ENCODE results near the gene HOXC5.

Gene HOXC5

GRCh38 chr12:53999559-54000115, 33.2 kb upstream of the HOXC5 start:
- CTCF ChIA-PET: interaction anchor here (0.8 to 1.6 kb wide), 2 partner anchors 208 to 215 kb away, joined by 3 to 5 read pairs; no protein-coding TSS in a partner anchor
- H3K27me3 Mint-ChIP-seq: peaks cover 100% of the 10 kb centered on the region
- peak overlapping the region; percentile 74 for H3K27ac Mint-ChIP-seq
- DNase-seq: no peak
- H3K36me3 Mint-ChIP-seq: no peaks in the 10 kb centered on the region
- H3K4me1 Mint-ChIP-seq: peaks cover 20% of the 10 kb centered on the region
- H3K4me3 Mint-ChIP-seq: no peak overlapping the region
- H3K9me3 Mint-ChIP-seq: no peaks in the 10 kb centered on the region

GRCh38 chr12:54000116-54001114, 32.4 kb upstream of the HOXC5 start, which contains the start of gene HOXC9:
TSS of gene HOXC9 (plus strand) at chr12:54000161. CDS start at chr12:54000189, 28 bp downstream.
- Mint-ChIP-seq H3K27me3 (peaks cover 100% of the 10 kb centered on the region), H3K4me3 (peak within 1 kb of the TSS; percentile 37), H3K4me1 (peaks cover 13% of the 10 kb centered on the region), H3K36me3 (no peaks in the 10 kb centered on the region), H3K27ac (peak within 1 kb of the TSS; percentile 74), H3K9me3 (no peaks in the 10 kb centered on the region)
- no peak for DNase-seq
- CTCF ChIA-PET: interaction anchor here (0.8 to 1.6 kb wide), 2 partner anchors 35 to 214 kb away, joined by 3 to 5 read pairs; no protein-coding TSS in a partner anchor

- H3K27ac Mint-ChIP-seq: peak overlapping the region; percentile 3
- peaks cover 3% of the 10 kb centered on the region for H3K36me3 Mint-ChIP-seq
- CTCF ChIA-PET: interaction anchor here (0.7 to 1.6 kb wide), 4 partner anchors 31 to 213 kb away, joined by 3 to 5 read pairs (median 3); partner anchors contain the start of gene HOXC5
- DNase-seq: no peak
- no peak overlapping the region for H3K4me3 Mint-ChIP-seq
- H3K9me3 Mint-ChIP-seq: no peaks in the 10 kb centered on the region
- peaks cover 100% of the 10 kb centered on the region for H3K27me3 Mint-ChIP-seq
- peaks cover 12% of the 10 kb centered on the region for H3K4me1 Mint-ChIP-seq
Observed at GRCh38 chr12:54001283-54002187, 31.3 kb upstream of the HOXC5 start.

- no peaks in the 10 kb centered on the region for H3K9me3 Mint-ChIP-seq
- H3K36me3 Mint-ChIP-seq: peaks cover 3% of the 10 kb centered on the region
- H3K27me3 Mint-ChIP-seq: peaks cover 100% of the 10 kb centered on the region
- H3K4me3 Mint-ChIP-seq: no peak overlapping the region
- no peak overlapping the region for H3K27ac Mint-ChIP-seq
- CTCF ChIA-PET: interaction anchor here (0.7 kb wide), 2 partner anchors 30 to 204 kb away, joined by 3 read pairs; partner anchors contain the start of gene HOXC5
- no peak for DNase-seq
- H3K4me1 Mint-ChIP-seq: peaks cover 17% of the 10 kb centered on the region
Observed at GRCh38 chr12:54002278-54002914, 30.5 kb upstream of the HOXC5 start.

GRCh38 chr12:54002915-54003389, 29.9 kb upstream of the HOXC5 start:
- CTCF ChIA-PET: interaction anchor here (0.8 kb wide), 1 partner anchor 15 kb away, joined by 3 read pairs; no protein-coding TSS in a partner anchor
- H3K4me1 Mint-ChIP-seq: peaks cover 14% of the 10 kb centered on the region
- H3K27ac Mint-ChIP-seq: no peak overlapping the region
- no peak for DNase-seq
- H3K27me3 Mint-ChIP-seq: peaks cover 100% of the 10 kb centered on the region
- H3K36me3 Mint-ChIP-seq: peaks cover 3% of the 10 kb centered on the region
- no peak overlapping the region for H3K4me3 Mint-ChIP-seq
- no peaks in the 10 kb centered on the region for H3K9me3 Mint-ChIP-seq

GRCh38 chr12:54003625-54004024, 29.2 kb upstream of the HOXC5 start:
- Mint-ChIP-seq H3K27me3 (peaks cover 100% of the 10 kb centered on the region), H3K4me3 (no peak overlapping the region), H3K27ac (no peak overlapping the region), H3K36me3 (peaks cover 3% of the 10 kb centered on the region), H3K9me3 (no peaks in the 10 kb centered on the region), H3K4me1 (peaks cover 14% of the 10 kb centered on the region)
- DNase-seq: no peak
- CTCF ChIA-PET: interaction anchor here (0.6 to 2.9 kb wide), 9 partner anchors 14 to 213 kb away, joined by 3 to 10 read pairs (median 3); no protein-coding TSS in a partner anchor

GRCh38 chr12:54004063-54004840, 28.6 kb upstream of the HOXC5 start:
- H3K36me3 Mint-ChIP-seq: peaks cover 3% of the 10 kb centered on the region
- H3K27ac Mint-ChIP-seq: peak overlapping the region; percentile 62
- H3K4me3 Mint-ChIP-seq: no peak overlapping the region
- no peaks in the 10 kb centered on the region for H3K9me3 Mint-ChIP-seq
- CTCF ChIA-PET: interaction anchor here (0.6 to 5.4 kb wide), 12 partner anchors 9 to 212 kb away, joined by 3 to 67 read pairs (median 4); partner anchors contain the start of gene HOXC5
- H3K4me1 Mint-ChIP-seq: peaks cover 17% of the 10 kb centered on the region
- DNase-seq: no peak
- peaks cover 100% of the 10 kb centered on the region for H3K27me3 Mint-ChIP-seq

- peaks cover 19% of the 10 kb centered on the region for H3K4me1 Mint-ChIP-seq
- no peak overlapping the region for H3K4me3 Mint-ChIP-seq
Observed at GRCh38 chr12:54004841-54005530, 27.9 kb upstream of the HOXC5 start.

GRCh38 chr12:54005531-54005852, 27.4 kb upstream of the HOXC5 start:
- CTCF ChIA-PET: interaction anchor here (0.7 to 5.4 kb wide), 17 partner anchors 8 to 213 kb away, joined by 3 to 67 read pairs (median 4); partner anchors contain the start of genes HOXC5 and SMUG1
- H3K36me3 Mint-ChIP-seq: peaks cover 3% of the 10 kb centered on the region
- H3K9me3 Mint-ChIP-seq: no peaks in the 10 kb centered on the region
- DNase-seq: no peak
- peaks cover 19% of the 10 kb centered on the region for H3K4me1 Mint-ChIP-seq
- H3K4me3 Mint-ChIP-seq: no peak overlapping the region
- no peak overlapping the region for H3K27ac Mint-ChIP-seq
- H3K27me3 Mint-ChIP-seq: peaks cover 100% of the 10 kb centered on the region

More at GRCh38 chr12:54004841-54005530, 27.9 kb upstream of the HOXC5 start:
- Mint-ChIP-seq H3K36me3 (peaks cover 3% of the 10 kb centered on the region), H3K27ac (no peak overlapping the region), H3K9me3 (no peaks in the 10 kb centered on the region), H3K27me3 (peaks cover 100% of the 10 kb centered on the region)
- CTCF ChIA-PET: interaction anchor here (0.8 to 5.4 kb wide), 15 partner anchors 9 to 213 kb away, joined by 3 to 67 read pairs (median 4); partner anchors contain the start of gene HOXC5
- DNase-seq: no peak

GRCh38 chr12:54005853-54006558, 26.8 kb upstream of the HOXC5 start:
- Mint-ChIP-seq H3K27me3 (peaks cover 100% of the 10 kb centered on the region), H3K36me3 (peaks cover 3% of the 10 kb centered on the region), H3K27ac (no peak overlapping the region), H3K4me3 (peak overlapping the region; percentile 67), H3K4me1 (peaks cover 19% of the 10 kb centered on the region), H3K9me3 (no peaks in the 10 kb centered on the region)
- DNase-seq: peak; percentile 87
- CTCF ChIA-PET: interaction anchor here (0.7 to 5.4 kb wide), 20 partner anchors 9 to 212 kb away, joined by 3 to 67 read pairs (median 4); partner anchors contain the start of genes HOXC5 and SMUG1

GRCh38 chr12:54006559-54007220, 26.2 kb upstream of the HOXC5 start:
- Mint-ChIP-seq H3K27me3 (peaks cover 100% of the 10 kb centered on the region), H3K9me3 (no peaks in the 10 kb centered on the region), H3K27ac (no peak overlapping the region), H3K4me1 (peaks cover 22% of the 10 kb centered on the region), H3K4me3 (peak overlapping the region; percentile 67), H3K36me3 (peaks cover 3% of the 10 kb centered on the region)
- no peak for DNase-seq
- CTCF ChIA-PET: interaction anchor here (0.6 to 5.4 kb wide), 13 partner anchors 10 to 208 kb away, joined by 3 to 67 read pairs (median 8); partner anchors contain the start of genes HOXC5 and SMUG1
